Keratinocyte (primary cell): ENCODE results near the gene ZNF248. TPM values are rescaled to one million over a fixed set of nuclear protein-coding genes. Genes with fewer than 3 reads are reported as not detected.

ENCODE experiments used
- DNase-seq: peaks from one replicate; pipeline ENCODE4 v3.0.0-alpha.2; 2011; ENCODE audit warnings: low read depth, missing footprints, low spot score
- FAIRE-seq: peaks from 2 replicates; lab custom pipeline; 2011; peaks lifted over from hg19 to GRCh38; lab: Jason Lieb, UNC
- H2AFZ ChIP-seq: 2 replicates; pipeline ENCODE4 v1.6.0; 2012; ENCODE audit warnings: low read length, control low read depth, inconsistent platforms; ENCODE audit not compliant: control insufficient read depth
- H3K27ac ChIP-seq: 2 replicates; pipeline ENCODE4 v1.5.1; 2011; ENCODE audit warnings: low read length; ENCODE audit not compliant: control insufficient read depth, insufficient read depth
- H3K27me3 ChIP-seq: 3 replicates; pipeline ENCODE4 v1.6.0; 2011; ENCODE audit warnings: low read length; ENCODE audit not compliant: control insufficient read depth, insufficient read depth; ENCODE audit errors: extremely low read depth
- H3K36me3 ChIP-seq, 2 experiments: 2 replicates in 1 of 2; 3 replicates in 1 of 2; pipeline ENCODE4 v1.5.1; 2011; ENCODE audit warnings: low read length in 2 of 2, mild to moderate bottlenecking in 1 of 2; ENCODE audit not compliant: control insufficient read depth in 2 of 2, insufficient read depth in 2 of 2; ENCODE audit errors: extremely low read depth in 1 of 2
- H3K4me1 ChIP-seq: 3 replicates; pipeline ENCODE4 v1.5.1; 2011; ENCODE audit warnings: low read length; ENCODE audit not compliant: control insufficient read depth, insufficient read depth; ENCODE audit errors: extremely low read depth
- H3K4me2 ChIP-seq: 3 replicates; pipeline ENCODE4 v1.6.0; 2011; ENCODE audit warnings: low read depth, low read length; ENCODE audit not compliant: control insufficient read depth, insufficient read depth; ENCODE audit errors: extremely low read depth
- H3K4me3 ChIP-seq, 3 experiments: fragments of 200-600 bp in 1 of 3; sonication (generic) in 1 of 3; 2 replicates in 2 of 3; 3 replicates in 1 of 3; pipeline ENCODE4 v1.5.1; 2011 to 2016; ENCODE audit warnings: low read length in 3 of 3, mild to moderate bottlenecking in 3 of 3, control low read depth in 2 of 3, inconsistent platforms in 1 of 3, low read depth in 1 of 3, mixed read lengths in 1 of 3, mixed run types in 1 of 3, moderate library complexity in 1 of 3; ENCODE audit not compliant: control insufficient read depth in 2 of 3, insufficient read depth in 2 of 3; ENCODE audit errors: extremely low read depth in 1 of 3
- H3K79me2 ChIP-seq: 2 replicates; pipeline ENCODE4 v1.6.0; 2012; ENCODE audit warnings: low read length; ENCODE audit not compliant: control insufficient read depth, insufficient read depth
- H3K9ac ChIP-seq: 3 replicates; pipeline ENCODE4 v1.6.0; 2011; ENCODE audit warnings: low read length; ENCODE audit not compliant: control insufficient read depth, insufficient read depth; ENCODE audit errors: extremely low read depth
- H3K9me1 ChIP-seq: 3 replicates; pipeline ENCODE4 v1.6.0; 2011; ENCODE audit warnings: low read length; ENCODE audit not compliant: control insufficient read depth, insufficient read depth; ENCODE audit errors: extremely low read depth
- H3K9me3 ChIP-seq: 2 replicates; pipeline ENCODE4 v1.5.1; 2012; ENCODE audit warnings: low read depth, low read length; ENCODE audit not compliant: control insufficient read depth
- H4K20me1 ChIP-seq: 3 replicates; pipeline ENCODE4 v1.6.0; 2011; ENCODE audit warnings: low read length; ENCODE audit not compliant: control insufficient read depth, insufficient read depth; ENCODE audit errors: extremely low read depth
- CTCF ChIP-seq, 3 experiments: IDR thresholded peaks in 1 of 3; conservative IDR thresholded peaks in 1 of 3; optimal IDR thresholded peaks in 1 of 3; 2 replicates in 2 of 3; 3 replicates in 1 of 3; pipeline versions ENCODE3 to v1.5.1; 2011; ENCODE audit warnings: low read length in 3 of 3, mild to moderate bottlenecking in 3 of 3, moderate library complexity in 2 of 3, control low read depth in 1 of 3, inconsistent platforms in 1 of 3; ENCODE audit not compliant: insufficient read depth in 2 of 3; ENCODE audit errors: extremely low read depth in 1 of 3
- EZH2 ChIP-seq: IDR thresholded peaks from one replicate; pipeline ENCODE4 v1.6.1; 2012; ENCODE audit warnings: inconsistent platforms, mild to moderate bottlenecking, low read length, moderate library complexity
- dilution Hi-C: fragments of 300-500 bp; cut with MboI; formaldehyde crosslinking; loops from one replicate; pipeline ENCODE4 v1.7.0; 2020; ENCODE audit warnings: low sequenced_read_pairs; ENCODE audit not compliant: extremely low pct_ligation_motif_present
- polyA plus RNA-seq, 5 experiments: library from polyadenylated mRNA; depleted of rRNA in 3 of 5; stranded (reverse) in 3 of 5; stranded (forward) in 1 of 5; unstranded in 1 of 5; fragments of >200 nt; gene quantifications; 1 replicate in 1 of 5; 2 replicates in 3 of 5; 3 replicates in 1 of 5; pipeline versions ENCODE4 v1.2.1 to v1.2.3, GENCODE V29; 2011 to 2012; ENCODE audit warnings: missing spikeins in 2 of 5, low read depth in 1 of 5, low replicate concordance in 1 of 5

The ZNF248 gene
- polyA plus RNA-seq, 1 donor (not counting 4 experiments of a cell fraction or from before 2014, with no cell fraction given), result 4.9 TPM

GRCh38 chr10:37813763-37814162 lies 43.6 kb downstream of the ZNF248 start:
- no peaks in the 10 kb centered on the region for H3K36me3 ChIP-seq
- H3K4me2 ChIP-seq, result no peak overlapping the region
- no peak overlapping the region for H2AFZ ChIP-seq
- H3K4me1 ChIP-seq, result no peaks in the 10 kb centered on the region
- H4K20me1 ChIP-seq, result no peaks in the 10 kb centered on the region
- no peak overlapping the region for H3K27ac ChIP-seq
- H3K9ac ChIP-seq, result no peak overlapping the region
- H3K4me3 ChIP-seq, result no peak overlapping the region
- FAIRE-seq (no peak), DNase-seq (no peak)
- no peaks in the 10 kb centered on the region for H3K79me2 ChIP-seq
- dilution Hi-C loops, result no loop called here
- TF ChIP-seq CTCF (optimal IDR thresholded peaks at IDR 0.05 in 1 of 3, IDR thresholded peaks at IDR 0.05 in 1 of 3, conservative IDR thresholded peaks at IDR 0.05 in 1 of 3; ENCODE audit: extremely low read depth in 1 of 3, insufficient read depth in 2 of 3, low read length in 3 of 3) (no peak), EZH2 (no peak)
- no peaks in the 10 kb centered on the region for H3K9me1 ChIP-seq
- H3K9me3 ChIP-seq, result peaks cover 2% of the 10 kb centered on the region
- no peaks in the 10 kb centered on the region for H3K27me3 ChIP-seq

DNA sequence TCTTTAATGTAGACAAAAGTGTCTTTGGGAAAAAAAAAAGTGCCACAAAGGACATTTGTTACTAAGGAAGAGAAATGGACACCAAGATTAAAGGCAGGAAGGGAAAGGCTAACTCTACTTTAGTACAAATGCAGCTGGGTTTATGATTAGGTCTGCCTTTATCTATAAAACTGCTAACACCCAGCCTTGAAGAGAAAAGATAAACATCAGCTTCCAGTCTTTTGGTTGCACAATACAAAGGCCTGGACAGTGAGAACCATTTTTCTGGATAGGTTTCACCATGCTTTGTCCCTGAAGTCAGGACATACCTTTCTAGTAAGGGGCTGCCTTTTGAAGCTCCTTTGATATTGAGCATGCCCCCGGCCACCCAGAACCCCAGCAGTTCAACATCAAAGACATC lies 45.1 kb downstream of the ZNF248 start:
- no peak overlapping the region for H3K4me3 ChIP-seq
- no peak overlapping the region for H3K9ac ChIP-seq
- H3K9me3 ChIP-seq, result peaks cover 2% of the 10 kb centered on the region
- H3K36me3 ChIP-seq, result no peaks in the 10 kb centered on the region
- no peaks in the 10 kb centered on the region for H3K4me1 ChIP-seq
- no peak overlapping the region for H3K4me2 ChIP-seq
- no peaks in the 10 kb centered on the region for H4K20me1 ChIP-seq
- DNase-seq, result no peak
- dilution Hi-C loops, result no loop called here
- H3K9me1 ChIP-seq, result no peaks in the 10 kb centered on the region
- H3K79me2 ChIP-seq, result no peaks in the 10 kb centered on the region
- no peak for FAIRE-seq
- TF ChIP-seq EZH2 (no peak), CTCF (optimal IDR thresholded peaks at IDR 0.05 in 1 of 3, IDR thresholded peaks at IDR 0.05 in 1 of 3, conservative IDR thresholded peaks at IDR 0.05 in 1 of 3; ENCODE audit: extremely low read depth in 1 of 3, insufficient read depth in 2 of 3, low read length in 3 of 3) (no peak)
- H2AFZ ChIP-seq, result no peak overlapping the region
- no peaks in the 10 kb centered on the region for H3K27me3 ChIP-seq
- H3K27ac ChIP-seq, result no peak overlapping the region
